ENCODE measurements around the gene IL15RA. TPM values are rescaled to one million over a fixed set of nuclear protein-coding genes. Genes with fewer than 3 reads are reported as not detected.

The IL15RA gene
- total RNA-seq, 1 experiment from 2014 or later: 11.0 TPM

DNA sequence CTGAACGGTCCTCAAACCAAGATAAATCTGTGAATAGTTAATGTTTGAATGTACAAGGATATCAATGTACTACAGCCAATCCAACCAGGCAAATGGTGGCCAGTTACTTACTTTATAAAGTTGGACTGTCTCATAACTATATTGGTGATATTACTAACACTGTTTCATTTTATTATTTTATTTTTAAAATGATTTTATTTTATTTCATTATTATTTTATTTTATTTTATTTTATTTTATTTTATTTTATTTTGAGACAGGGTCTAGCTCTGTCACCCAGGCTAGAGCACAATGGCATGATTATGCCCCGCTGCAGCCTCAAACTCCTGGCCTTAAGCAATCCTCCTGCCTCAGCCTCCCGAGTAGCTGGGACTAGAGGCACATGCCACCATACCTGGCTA lies 6.8 kb downstream of the IL15RA start:
- Histone ChIP-seq H3K27ac (ENCODE audit: low read length) (no peak overlapping the region), H3K4me3 (ENCODE audit: low read depth in 2 of 2, low read length in 2 of 2) (no peak overlapping the region), H3K36me3 (ENCODE audit: control insufficient read depth, insufficient read depth, low read length) (no peaks in the 10 kb centered on the region), H3K27me3 (ENCODE audit: control insufficient read depth, insufficient read depth, low read length) (no peaks in the 10 kb centered on the region), H3K4me1 (ENCODE audit: control insufficient read depth, insufficient read depth, low read length) (peaks cover 24% of the 10 kb centered on the region), H3K9me3 (ENCODE audit: control insufficient read depth, insufficient read depth, low read depth, low read length) (no peaks in the 10 kb centered on the region)
- POLR2A ChIA-PET: no interaction called here
- in situ Hi-C loops (cut with HindIII; ENCODE audit: low pct_unique_long_range_greater_than_20kb, low sequenced_read_pairs): no loop called here
- DNase-seq (ENCODE audit: low read depth, low spot score) (no peak), ATAC-seq (no peak)
- no TSS peak for BruUV-seq (replicated peaks)
- CTCF ChIA-PET: no interaction called here
- intact Hi-C loops (cut with micrococcal nuclease; ENCODE audit: unreplicated experiment): no loop called here
- TF ChIP-seq REST (IDR thresholded peaks at IDR 0.05; ENCODE audit: insufficient read depth in 1 of 2, low read depth in 2 of 2, low read length in 1 of 2) (no peak), POLR2AphosphoS5 (IDR thresholded peaks at IDR 0.05; ENCODE audit: low read depth, low read length) (no peak), SIN3A (IDR thresholded peaks at IDR 0.05; ENCODE audit: borderline replicate concordance, insufficient read depth, low read depth, low read length) (no peak), TCF7L2 (IDR thresholded peaks at IDR 0.05; ENCODE audit: low read depth, low read length) (no peak)
- TF ChIP-seq, protein P1, sequence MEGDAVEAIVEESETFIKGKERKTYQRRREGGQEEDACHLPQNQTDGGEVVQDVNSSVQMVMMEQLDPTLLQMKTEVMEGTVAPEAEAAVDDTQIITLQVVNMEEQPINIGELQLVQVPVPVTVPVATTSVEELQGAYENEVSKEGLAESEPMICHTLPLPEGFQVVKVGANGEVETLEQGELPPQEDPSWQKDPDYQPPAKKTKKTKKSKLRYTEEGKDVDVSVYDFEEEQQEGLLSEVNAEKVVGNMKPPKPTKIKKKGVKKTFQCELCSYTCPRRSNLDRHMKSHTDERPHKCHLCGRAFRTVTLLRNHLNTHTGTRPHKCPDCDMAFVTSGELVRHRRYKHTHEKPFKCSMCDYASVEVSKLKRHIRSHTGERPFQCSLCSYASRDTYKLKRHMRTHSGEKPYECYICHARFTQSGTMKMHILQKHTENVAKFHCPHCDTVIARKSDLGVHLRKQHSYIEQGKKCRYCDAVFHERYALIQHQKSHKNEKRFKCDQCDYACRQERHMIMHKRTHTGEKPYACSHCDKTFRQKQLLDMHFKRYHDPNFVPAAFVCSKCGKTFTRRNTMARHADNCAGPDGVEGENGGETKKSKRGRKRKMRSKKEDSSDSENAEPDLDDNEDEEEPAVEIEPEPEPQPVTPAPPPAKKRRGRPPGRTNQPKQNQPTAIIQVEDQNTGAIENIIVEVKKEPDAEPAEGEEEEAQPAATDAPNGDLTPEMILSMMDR (IDR thresholded peaks at IDR 0.05): no peak

DNA sequence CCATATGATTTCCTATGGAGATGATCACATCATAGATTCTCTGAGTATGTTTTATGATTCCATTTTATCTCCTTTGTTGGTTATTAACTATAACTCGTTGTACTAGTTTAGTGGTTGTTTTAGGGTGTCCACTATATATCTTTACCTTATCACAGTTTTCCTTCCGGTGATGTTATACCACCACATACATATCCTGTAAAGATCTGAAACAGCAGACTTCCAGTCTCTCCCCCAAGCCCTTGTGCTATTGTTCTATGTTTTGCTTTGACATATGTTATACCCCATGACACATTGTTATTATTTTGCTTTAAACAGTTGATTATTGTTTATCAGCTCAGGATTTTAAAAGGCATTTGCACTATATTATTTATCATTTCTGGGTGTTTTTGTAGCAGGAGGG lies 7.3 kb downstream of the IL15RA start:
- no peak for DNase-seq (ENCODE audit: low read depth, low spot score)
- no TSS peak for BruUV-seq (replicated peaks)
- ATAC-seq: no peak
- ChIA-PET CTCF (no interaction called here), POLR2A (no interaction called here)
- Histone ChIP-seq H3K36me3 (ENCODE audit: control insufficient read depth, insufficient read depth, low read length) (no peaks in the 10 kb centered on the region), H3K4me1 (ENCODE audit: control insufficient read depth, insufficient read depth, low read length) (peaks cover 22% of the 10 kb centered on the region), H3K27me3 (ENCODE audit: control insufficient read depth, insufficient read depth, low read length) (no peaks in the 10 kb centered on the region), H3K4me3 (ENCODE audit: low read depth in 2 of 2, low read length in 2 of 2) (no peak overlapping the region), H3K27ac (ENCODE audit: low read length) (no peak overlapping the region), H3K9me3 (ENCODE audit: control insufficient read depth, insufficient read depth, low read depth, low read length) (no peaks in the 10 kb centered on the region)
- intact Hi-C loops (cut with micrococcal nuclease; ENCODE audit: unreplicated experiment): no loop called here
- TF ChIP-seq TCF7L2 (IDR thresholded peaks at IDR 0.05; ENCODE audit: low read depth, low read length) (no peak), POLR2AphosphoS5 (IDR thresholded peaks at IDR 0.05; ENCODE audit: low read depth, low read length) (no peak), SIN3A (IDR thresholded peaks at IDR 0.05; ENCODE audit: borderline replicate concordance, insufficient read depth, low read depth, low read length) (no peak), REST (IDR thresholded peaks at IDR 0.05; ENCODE audit: insufficient read depth in 1 of 2, low read depth in 2 of 2, low read length in 1 of 2) (no peak)
- TF ChIP-seq, protein P1 (IDR thresholded peaks at IDR 0.05): no peak
- in situ Hi-C loops (cut with HindIII; ENCODE audit: low pct_unique_long_range_greater_than_20kb, low sequenced_read_pairs): no loop called here
